T-helper 2 cell treated with Interferon-gamma antibody and Interleukin-4, amounts not matched to agents 100 ng/mL and 5 ng/mL, for 36 hours (primary cell): ENCODE results near the gene PRIM1. TPM values are rescaled to one million over a fixed set of nuclear protein-coding genes. Genes with fewer than 3 reads are reported as not detected.

Source experiments
- total RNA-seq: library from RNA; stranded (reverse); gene quantifications from 2 replicates; pipeline ENCODE4 v1.2.3, GENCODE V29; 2022

Gene PRIM1
- total RNA-seq, 1 donor from 2014 or later: 49.7 TPM

Other genes with a start within 250 kb of the PRIM1 start
- gene RBMS2, start 230.5 kb downstream of the PRIM1 start, total RNA-seq: 6.4 and 8.7 TPM in 2 replicates
- gene BAZ2A, start 122.0 kb downstream of the PRIM1 start, total RNA-seq: 98.2 and 101 TPM in 2 replicates
- 509 and 518 TPM in 2 replicates for gene ATP5F1B, start 106.3 kb downstream of the PRIM1 start, total RNA-seq
- 251 and 260 TPM in 2 replicates for gene PTGES3, start 64.0 kb downstream of the PRIM1 start, total RNA-seq
- 851 and 898 TPM in 2 replicates for gene NACA, start 27.0 kb downstream of the PRIM1 start, total RNA-seq
- 1.2 and 2.0 TPM in 2 replicates for gene HSD17B6, start 11.0 kb upstream of the PRIM1 start, total RNA-seq
- not detected in 2 replicates for gene SDR9C7, start 182.1 kb upstream of the PRIM1 start, total RNA-seq
- gene RDH16, start 205.3 kb upstream of the PRIM1 start, total RNA-seq: 0.23 and 0.32 TPM in 2 replicates